Measurements from ENCODE around the gene PTPRN2.

- no peak for TF ChIP-seq CTCF (conservative IDR thresholded peaks at IDR 0.05)
- no peak for TF ChIP-seq EZH2 (IDR thresholded peaks at IDR 0.05; ENCODE audit: low read depth)
These were observed 70.6 kb downstream of the PTPRN2 start for GRCh38 chr7:158517072-158517471.

Data from PC-9 (cell line).